Retinal pigment epithelial cell (primary cell): ENCODE measurements around the gene ANKRD34A.
"Not testable (repeated sequence)": the region's sequence is repeated elsewhere in the genome, so short reads cannot be mapped to it uniquely, and the experiment has no call there.

ENCODE experiments used
- DNase-seq: peaks from one replicate; pipeline ENCODE4 v3.0.0-alpha.2; 2010; ENCODE audit warnings: low read depth
- H3K4me3 ChIP-seq: 2 replicates; pipeline ENCODE4 v1.5.1; 2011; ENCODE audit warnings: mild to moderate bottlenecking, low read length, control low read depth, moderate library complexity
- TF ChIP-seq, protein P1 (sequence below): conservative IDR thresholded peaks from 2 replicates; pipeline ENCODE4 v1.5.1; 2011; ENCODE audit warnings: low read depth, low read length, control low read depth, inconsistent platforms

Gene ANKRD34A

DNA sequence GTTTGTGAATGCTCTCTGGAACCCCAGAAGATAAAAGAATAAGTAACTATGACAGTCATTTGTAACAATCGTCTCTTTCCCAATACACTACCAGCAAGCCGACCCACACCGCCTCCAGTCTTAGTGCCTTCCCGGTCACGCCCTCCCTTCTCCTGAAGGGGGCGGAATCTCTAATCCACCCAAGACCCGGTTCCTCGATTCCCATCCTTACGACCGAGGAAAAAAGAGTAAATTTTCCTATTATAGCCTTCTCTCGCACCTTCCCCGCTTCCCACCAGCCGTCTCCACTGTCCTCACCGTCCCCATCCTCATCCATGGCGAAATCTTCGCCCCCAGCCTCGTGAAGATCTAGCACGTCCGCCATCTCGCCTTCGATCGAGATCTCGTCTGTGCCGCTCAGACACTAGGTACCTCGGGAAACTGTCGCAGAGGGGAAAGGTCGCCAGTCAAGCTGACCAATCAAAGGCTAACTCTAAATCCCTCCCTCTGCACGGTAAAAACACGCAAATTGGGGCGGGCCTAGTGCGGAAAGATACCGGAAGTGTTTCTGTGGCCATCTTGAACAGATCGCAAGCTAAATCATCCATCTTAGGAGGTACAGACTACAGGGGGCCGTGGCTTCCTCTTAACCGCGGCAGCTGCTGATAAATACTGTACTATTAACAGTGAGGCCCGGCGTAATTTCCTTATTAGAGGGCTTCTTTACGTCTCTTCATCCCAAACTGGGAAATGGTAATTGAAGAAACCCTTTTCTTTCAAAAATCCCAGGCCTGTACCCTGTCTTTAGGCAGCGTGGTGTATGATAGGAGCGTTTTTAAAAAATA lies 37.1 kb downstream of the ANKRD34A start, which contains the start of gene RBM8A:
Gene RBM8A (minus strand): TSS at position 422 of the 824 bp plus-strand sequence. CDS start 58 bp downstream, at position 364.
- DNase-seq = peak; percentile 97
- TF ChIP-seq, protein P1, sequence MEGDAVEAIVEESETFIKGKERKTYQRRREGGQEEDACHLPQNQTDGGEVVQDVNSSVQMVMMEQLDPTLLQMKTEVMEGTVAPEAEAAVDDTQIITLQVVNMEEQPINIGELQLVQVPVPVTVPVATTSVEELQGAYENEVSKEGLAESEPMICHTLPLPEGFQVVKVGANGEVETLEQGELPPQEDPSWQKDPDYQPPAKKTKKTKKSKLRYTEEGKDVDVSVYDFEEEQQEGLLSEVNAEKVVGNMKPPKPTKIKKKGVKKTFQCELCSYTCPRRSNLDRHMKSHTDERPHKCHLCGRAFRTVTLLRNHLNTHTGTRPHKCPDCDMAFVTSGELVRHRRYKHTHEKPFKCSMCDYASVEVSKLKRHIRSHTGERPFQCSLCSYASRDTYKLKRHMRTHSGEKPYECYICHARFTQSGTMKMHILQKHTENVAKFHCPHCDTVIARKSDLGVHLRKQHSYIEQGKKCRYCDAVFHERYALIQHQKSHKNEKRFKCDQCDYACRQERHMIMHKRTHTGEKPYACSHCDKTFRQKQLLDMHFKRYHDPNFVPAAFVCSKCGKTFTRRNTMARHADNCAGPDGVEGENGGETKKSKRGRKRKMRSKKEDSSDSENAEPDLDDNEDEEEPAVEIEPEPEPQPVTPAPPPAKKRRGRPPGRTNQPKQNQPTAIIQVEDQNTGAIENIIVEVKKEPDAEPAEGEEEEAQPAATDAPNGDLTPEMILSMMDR = peak; percentile 76

DNA sequence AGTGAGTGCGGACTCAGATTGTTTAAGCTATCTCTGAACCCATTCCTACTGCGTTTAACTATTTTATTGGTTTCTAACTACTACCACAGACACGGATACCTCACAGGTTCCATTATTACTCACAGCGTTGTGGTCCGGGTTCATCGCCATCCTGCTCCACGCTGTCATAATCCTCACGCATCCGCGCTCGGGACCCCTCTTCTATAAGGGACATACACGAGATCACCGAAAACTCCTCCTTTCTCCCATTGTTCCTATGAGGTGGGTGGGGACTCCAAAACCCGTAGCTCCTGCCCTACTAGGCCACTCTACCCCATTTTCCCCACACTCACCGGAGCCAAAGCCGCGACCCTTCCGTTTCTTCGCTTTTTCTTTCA lies 37.7 kb downstream of the ANKRD34A start:
- no peak for DNase-seq
- peak overlapping the region; percentile 96 for H3K4me3 ChIP-seq
- TF ChIP-seq, protein P1 = no peak

More for the DNA sequence above, 37.1 kb downstream of the ANKRD34A start, which contains the start of gene RBM8A:
- H3K4me3 ChIP-seq = peak within 1 kb of the TSS; percentile 96

DNA sequence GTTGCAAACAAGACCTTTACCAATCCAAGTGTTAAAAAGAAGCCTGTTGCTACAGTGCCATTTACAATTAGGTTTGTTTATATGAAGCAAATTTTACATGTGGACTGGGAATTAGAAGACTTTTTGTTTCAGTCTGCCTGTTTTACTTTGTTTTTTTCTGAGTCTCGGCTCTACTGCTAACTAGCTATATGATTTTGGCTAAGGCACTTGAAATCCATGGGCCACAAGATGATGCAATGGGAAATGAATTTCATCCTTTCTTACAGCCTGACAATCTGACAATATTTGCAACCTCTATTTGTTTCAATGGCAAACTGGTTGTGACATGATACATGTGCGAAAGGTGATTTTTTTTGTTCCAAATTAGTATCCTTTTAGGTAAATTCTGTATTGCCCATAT lies 42.1 kb downstream of the ANKRD34A start:
- no peak overlapping the region for H3K4me3 ChIP-seq
- DNase-seq = no peak
- TF ChIP-seq, protein P1 = no peak

DNA sequence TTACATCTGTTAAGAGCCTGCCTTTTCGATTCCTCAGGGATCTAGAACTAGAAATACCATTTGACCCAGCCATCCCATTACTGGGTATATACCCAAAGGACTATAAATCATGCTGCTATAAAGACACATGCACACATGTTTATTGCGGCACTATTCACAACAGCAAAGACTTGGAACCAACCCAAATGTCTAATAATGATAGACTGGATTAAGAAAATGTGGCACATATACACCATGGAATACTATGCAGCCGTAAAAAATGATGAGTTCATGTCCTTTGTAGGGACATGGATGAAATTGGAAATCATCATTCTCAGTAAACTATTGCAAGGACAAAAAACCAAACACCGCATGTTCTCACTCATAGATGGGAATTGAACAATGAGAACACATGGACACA lies 44.1 kb downstream of the ANKRD34A start:
- not testable (repeated sequence) for DNase-seq

DNA sequence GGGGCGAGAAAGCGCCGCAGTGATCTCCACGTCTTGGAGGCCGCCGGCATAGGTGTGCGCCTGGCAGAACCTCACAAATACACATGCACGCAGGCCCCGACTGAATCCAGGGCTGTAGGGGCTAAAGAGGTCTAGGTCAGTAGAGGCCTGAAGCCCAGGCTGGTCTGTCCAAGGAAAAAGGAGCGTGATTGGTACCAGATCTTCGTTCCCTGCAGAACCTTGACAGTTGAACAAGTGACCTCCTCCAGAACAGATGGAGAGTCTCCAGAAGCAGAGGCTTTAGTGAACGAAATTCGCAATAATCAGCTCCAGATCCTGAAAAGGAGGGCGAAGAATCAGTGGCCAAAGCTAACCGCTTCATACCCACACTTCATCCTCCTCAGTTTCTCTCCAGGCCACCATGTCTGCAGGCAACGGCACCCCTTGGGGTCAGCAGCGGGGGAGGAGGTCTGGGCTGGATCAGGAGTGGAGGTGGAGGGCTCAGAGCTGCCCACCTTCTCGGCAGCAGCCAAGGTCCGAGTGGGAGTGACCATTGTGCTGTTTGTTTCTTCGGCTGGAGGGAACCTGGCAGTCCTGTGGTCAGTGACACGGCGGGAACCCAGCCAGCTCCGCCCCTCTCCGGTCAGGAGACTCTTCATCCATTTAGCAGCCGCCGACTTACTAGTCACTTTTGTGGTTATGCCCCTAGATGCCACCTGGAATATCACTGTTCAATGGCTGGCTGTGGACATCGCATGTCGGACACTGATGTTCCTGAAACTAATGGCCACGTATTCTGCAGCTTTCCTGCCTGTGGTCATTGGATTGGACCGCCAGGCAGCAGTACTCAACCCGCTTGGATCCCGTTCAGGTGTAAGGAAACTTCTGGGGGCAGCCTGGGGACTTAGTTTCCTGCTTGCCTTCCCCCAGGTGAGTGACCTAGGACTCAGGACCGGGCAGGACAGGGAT lies 45.1 kb downstream of the ANKRD34A start:
- TF ChIP-seq, protein P1 = no peak
- H3K4me3 ChIP-seq = peak overlapping the region; percentile 95
- DNase-seq = no peak

More for the DNA sequence above, 44.1 kb downstream of the ANKRD34A start:
- not testable (repeated sequence) for H3K4me3 ChIP-seq

DNA sequence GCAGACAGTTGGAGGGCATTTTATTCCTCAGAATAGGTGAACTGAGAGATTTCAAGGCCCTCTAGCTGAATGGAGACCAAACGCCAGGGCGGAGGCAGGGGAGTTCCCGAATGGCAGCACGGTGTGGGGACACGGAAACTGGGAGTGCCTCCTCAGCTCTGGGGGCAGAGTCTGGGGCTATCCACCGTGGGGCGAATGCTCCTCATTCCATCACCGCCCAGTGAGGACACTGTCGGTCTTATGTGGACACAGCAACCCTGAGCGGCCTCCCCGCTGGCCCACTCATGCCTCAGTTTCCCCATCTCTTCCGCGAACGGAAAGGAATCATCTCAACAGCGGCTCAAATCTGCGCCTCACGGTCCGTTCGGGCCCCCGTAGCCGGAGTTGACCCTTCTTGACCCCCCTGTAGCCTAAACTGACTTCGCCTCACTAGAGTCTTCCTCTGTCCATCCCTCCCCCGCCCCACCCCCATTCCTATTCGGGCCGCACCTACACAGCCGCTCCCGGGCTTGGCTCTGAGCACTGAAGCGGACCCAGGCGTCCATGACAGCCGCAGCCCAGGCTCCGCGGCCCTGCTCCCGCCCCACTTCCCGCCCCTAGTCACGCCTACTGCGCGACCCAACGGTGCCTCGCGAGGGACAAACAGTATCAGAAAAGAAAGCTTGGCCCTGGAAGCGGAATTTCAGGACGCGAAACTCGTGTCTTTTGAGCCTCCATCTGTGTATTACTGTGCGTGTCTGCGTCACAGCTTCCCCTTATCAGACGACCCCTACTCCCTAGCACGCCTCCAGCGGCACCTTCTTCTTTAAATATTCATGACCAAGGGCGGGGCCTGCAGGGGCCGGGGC lies 46.0 kb downstream of the ANKRD34A start, which contains the start of gene PEX11B:
Gene PEX11B (minus strand): TSS at position 574 of the 848 bp plus-strand sequence. CDS start 29 bp downstream, at position 545.
- peak within 1 kb of the TSS; percentile 95 for H3K4me3 ChIP-seq
- DNase-seq = peak; percentile 62
- TF ChIP-seq, protein P1 = no peak
